Measurements from ENCODE around the gene FHIT. TPM values are rescaled to one million over a fixed set of nuclear protein-coding genes. Genes with fewer than 3 reads are reported as not detected.

Gene FHIT
- total RNA-seq, 2 experiments from 2014 or later, result 7.6 to 7.9 TPM

DNA sequence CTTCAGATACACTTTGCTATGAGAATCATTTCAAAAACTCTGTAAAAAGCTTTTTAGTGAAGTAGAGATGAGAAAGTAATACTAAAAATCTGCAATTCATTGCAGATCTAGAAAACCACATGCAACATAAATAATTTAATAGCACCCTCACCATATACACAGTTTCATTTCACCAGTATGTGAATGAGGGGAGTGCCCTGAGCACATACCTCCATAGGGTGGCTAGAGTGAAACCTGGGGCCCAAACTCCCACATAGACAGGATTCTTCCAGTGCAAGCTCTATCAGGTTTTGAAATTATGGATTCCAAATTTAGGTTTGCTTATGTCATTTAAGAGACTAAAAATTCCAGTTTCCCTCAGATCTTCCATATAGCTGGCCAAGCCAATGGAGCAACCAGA, 1228.1 kb downstream of the FHIT start:
- CTCF ChIA-PET, result interaction anchor here (1.2 kb wide), 1 partner anchor 36 kb away, joined by 3 read pairs; no protein-coding TSS in a partner anchor
- Mint-ChIP-seq H3K36me3 (ENCODE audit: low read depth) (peaks cover 6% of the 10 kb centered on the region), H3K4me1 (ENCODE audit: low read depth) (peaks cover 36% of the 10 kb centered on the region), H3K27me3 (no peaks in the 10 kb centered on the region), H3K27ac (no peak overlapping the region), H3K4me3 (no peak overlapping the region), H3K9me3 (peaks cover 10% of the 10 kb centered on the region)
- DNase-seq, result no peak
- TF ChIP-seq, protein P1, sequence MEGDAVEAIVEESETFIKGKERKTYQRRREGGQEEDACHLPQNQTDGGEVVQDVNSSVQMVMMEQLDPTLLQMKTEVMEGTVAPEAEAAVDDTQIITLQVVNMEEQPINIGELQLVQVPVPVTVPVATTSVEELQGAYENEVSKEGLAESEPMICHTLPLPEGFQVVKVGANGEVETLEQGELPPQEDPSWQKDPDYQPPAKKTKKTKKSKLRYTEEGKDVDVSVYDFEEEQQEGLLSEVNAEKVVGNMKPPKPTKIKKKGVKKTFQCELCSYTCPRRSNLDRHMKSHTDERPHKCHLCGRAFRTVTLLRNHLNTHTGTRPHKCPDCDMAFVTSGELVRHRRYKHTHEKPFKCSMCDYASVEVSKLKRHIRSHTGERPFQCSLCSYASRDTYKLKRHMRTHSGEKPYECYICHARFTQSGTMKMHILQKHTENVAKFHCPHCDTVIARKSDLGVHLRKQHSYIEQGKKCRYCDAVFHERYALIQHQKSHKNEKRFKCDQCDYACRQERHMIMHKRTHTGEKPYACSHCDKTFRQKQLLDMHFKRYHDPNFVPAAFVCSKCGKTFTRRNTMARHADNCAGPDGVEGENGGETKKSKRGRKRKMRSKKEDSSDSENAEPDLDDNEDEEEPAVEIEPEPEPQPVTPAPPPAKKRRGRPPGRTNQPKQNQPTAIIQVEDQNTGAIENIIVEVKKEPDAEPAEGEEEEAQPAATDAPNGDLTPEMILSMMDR (IDR thresholded peaks at IDR 0.05), result no peak
- intact Hi-C loops (cut with micrococcal nuclease), result no loop called here
- POLR2A ChIA-PET, result no interaction called here
- ATAC-seq, result no peak

DNA sequence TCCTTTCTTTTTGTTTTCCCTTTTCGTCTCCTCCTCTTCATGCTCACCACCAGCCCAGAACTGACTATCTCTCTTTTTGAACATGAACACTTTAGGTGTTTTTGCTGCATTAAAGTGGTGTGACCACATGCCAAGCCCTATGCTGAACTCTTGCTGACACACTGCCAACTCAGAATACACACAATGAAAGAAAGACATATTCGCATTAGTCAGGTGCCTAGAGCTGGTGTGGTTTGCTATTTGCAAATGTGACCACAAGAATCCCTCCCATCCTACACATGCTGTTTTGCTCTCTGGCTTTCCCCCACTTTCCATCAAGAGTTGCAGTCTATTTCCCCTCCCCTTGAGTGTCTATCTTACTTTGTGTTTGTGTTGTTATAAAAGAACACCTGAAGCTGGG, 1233.6 kb downstream of the FHIT start:
- intact Hi-C loops (cut with micrococcal nuclease), result loop anchor here (10.0 kb wide), 1 partner anchor 233 kb away; no protein-coding TSS in a partner anchor
- DNase-seq (peak; percentile 80), ATAC-seq (peak; percentile 88)
- peak overlapping the region; percentile 94 for H3K27ac Mint-ChIP-seq
- no peak overlapping the region for H3K4me3 Mint-ChIP-seq
- H3K27me3 Mint-ChIP-seq, result no peaks in the 10 kb centered on the region
- H3K4me1 Mint-ChIP-seq (ENCODE audit: low read depth), result peaks cover 42% of the 10 kb centered on the region
- POLR2A ChIA-PET, result interaction anchor here (0.5 to 1.9 kb wide), 5 partner anchors 18 to 160 kb away, joined by 3 to 5 read pairs (median 4); no protein-coding TSS in a partner anchor
- TF ChIP-seq, protein P1 (IDR thresholded peaks at IDR 0.05), result no peak
- H3K36me3 Mint-ChIP-seq (ENCODE audit: low read depth), result peaks cover 18% of the 10 kb centered on the region
- H3K9me3 Mint-ChIP-seq, result peaks cover 24% of the 10 kb centered on the region
- CTCF ChIA-PET, result interaction anchor here (0.9 to 1.6 kb wide), 5 partner anchors 29 to 160 kb away, joined by 3 to 4 read pairs (median 3); no protein-coding TSS in a partner anchor

DNA sequence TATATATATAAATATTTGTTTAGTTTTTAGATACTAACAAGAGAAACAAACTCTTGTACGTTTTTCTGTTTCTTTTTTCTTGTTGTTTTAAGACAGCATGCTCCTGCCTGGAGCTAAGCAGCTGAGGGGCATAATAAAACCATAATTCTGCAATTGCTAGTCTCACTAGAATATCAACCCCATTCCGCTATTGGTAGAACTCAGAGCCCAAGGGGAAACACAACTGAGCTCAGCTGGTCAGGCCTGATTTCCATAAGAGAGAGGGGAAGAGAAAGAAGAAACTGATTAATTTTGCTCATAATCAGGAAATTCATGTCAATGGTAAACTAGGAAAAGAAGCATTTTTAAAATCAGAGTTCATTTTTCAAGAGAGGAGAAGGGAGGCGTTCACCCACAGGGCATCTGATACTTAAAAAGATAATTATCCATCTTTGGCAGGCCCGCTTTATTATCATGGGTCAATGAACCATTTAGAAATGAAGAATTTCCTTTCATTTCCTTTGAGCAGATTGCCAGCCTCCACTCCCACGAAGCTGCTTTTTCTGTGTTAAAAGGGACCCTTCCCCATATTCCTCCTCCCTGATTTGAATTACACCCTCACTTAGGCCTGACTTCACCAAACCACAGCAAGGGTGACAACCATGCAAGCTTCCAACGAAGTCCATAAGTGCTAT, 1236.1 kb downstream of the FHIT start:
- ChIA-PET CTCF (no interaction called here), POLR2A (no interaction called here)
- Mint-ChIP-seq H3K4me1 (ENCODE audit: low read depth) (peaks cover 64% of the 10 kb centered on the region), H3K27me3 (no peaks in the 10 kb centered on the region), H3K9me3 (peaks cover 27% of the 10 kb centered on the region), H3K4me3 (no peak overlapping the region), H3K36me3 (ENCODE audit: low read depth) (peaks cover 26% of the 10 kb centered on the region), H3K27ac (no peak overlapping the region)
- ATAC-seq, result no peak
- no peak for DNase-seq
- intact Hi-C loops (cut with micrococcal nuclease), result loop anchor here (10.0 kb wide), 1 partner anchor 230 kb away; no protein-coding TSS in a partner anchor
- TF ChIP-seq, protein P1 (IDR thresholded peaks at IDR 0.05), result no peak

DNA sequence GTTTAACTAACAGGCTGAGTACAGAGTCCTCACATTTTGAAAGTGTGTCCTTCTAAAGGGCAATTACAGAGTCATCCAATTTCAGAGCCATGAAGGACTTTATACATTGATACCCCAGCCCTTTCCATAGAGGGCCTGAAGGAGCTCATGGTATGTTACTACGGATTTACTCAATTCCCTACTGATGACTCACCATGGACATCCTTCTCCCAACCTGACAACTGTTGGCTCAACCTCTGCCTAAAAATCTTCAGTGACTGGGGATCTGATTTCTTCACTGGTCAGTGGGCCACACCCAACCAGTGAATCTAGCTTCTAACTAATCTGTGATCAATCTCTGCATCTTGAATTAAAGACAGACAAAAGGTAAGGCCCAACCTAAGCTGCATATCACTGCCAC, 1238.0 kb downstream of the FHIT start:
- Mint-ChIP-seq H3K27ac (peak overlapping the region; percentile 1), H3K9me3 (peaks cover 21% of the 10 kb centered on the region), H3K4me1 (ENCODE audit: low read depth) (peaks cover 78% of the 10 kb centered on the region), H3K4me3 (no peak overlapping the region), H3K27me3 (no peaks in the 10 kb centered on the region), H3K36me3 (ENCODE audit: low read depth) (peaks cover 22% of the 10 kb centered on the region)
- POLR2A ChIA-PET, result interaction anchor here (1.2 kb wide), 1 partner anchor 33 kb away, joined by 3 read pairs; no protein-coding TSS in a partner anchor
- intact Hi-C loops (cut with micrococcal nuclease), result loop anchor here (5.0 to 10.0 kb wide), 2 partner anchors 74 to 228 kb away; no protein-coding TSS in a partner anchor
- ATAC-seq (no peak), DNase-seq (no peak)
- TF ChIP-seq, protein P1 (IDR thresholded peaks at IDR 0.05), result no peak
- CTCF ChIA-PET, result interaction anchor here (0.6 kb wide), 1 partner anchor 33 kb away, joined by 3 read pairs; no protein-coding TSS in a partner anchor

DNA sequence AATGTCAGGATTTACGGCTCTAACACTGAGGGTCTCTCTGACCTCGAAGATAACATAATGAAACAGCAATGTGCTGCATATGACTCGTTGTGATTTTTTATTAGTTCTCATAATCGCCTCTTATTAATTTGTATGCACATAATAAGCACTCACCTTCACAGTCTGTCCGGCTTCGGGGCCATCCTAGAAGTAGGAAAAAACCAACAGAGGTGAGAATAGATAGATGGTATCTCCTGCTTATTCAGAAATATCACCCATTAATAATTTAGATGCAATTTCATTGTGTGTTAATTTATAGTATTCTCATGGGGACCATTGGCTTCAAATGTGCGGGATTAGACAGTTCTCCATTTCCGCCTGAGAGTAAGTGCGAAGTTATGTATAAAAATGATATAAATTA, 1240.0 kb downstream of the FHIT start:
- H3K27me3 Mint-ChIP-seq, result no peaks in the 10 kb centered on the region
- ATAC-seq, result no peak
- ChIA-PET CTCF (interaction anchor here (1.1 to 1.3 kb wide), 2 partner anchors 15 to 434 kb away, joined by 3 read pairs; no protein-coding TSS in a partner anchor), POLR2A (interaction anchor here (1.2 to 1.3 kb wide), 2 partner anchors 32 to 37 kb away, joined by 4 read pairs; no protein-coding TSS in a partner anchor)
- TF ChIP-seq, protein P1 (IDR thresholded peaks at IDR 0.05), result no peak
- no peak for DNase-seq
- peaks cover 17% of the 10 kb centered on the region for H3K36me3 Mint-ChIP-seq (ENCODE audit: low read depth)
- peaks cover 6% of the 10 kb centered on the region for H3K9me3 Mint-ChIP-seq
- H3K27ac Mint-ChIP-seq, result peak overlapping the region; percentile 93
- peak overlapping the region; percentile 59 for H3K4me3 Mint-ChIP-seq
- intact Hi-C loops (cut with micrococcal nuclease), result loop anchor here (5.0 to 10.0 kb wide), 2 partner anchors 76 to 226 kb away; no protein-coding TSS in a partner anchor
- peaks cover 75% of the 10 kb centered on the region for H3K4me1 Mint-ChIP-seq (ENCODE audit: low read depth)

Data from activated CD8-positive, alpha-beta T cell treated with anti-CD3 and anti-CD28 coated beads for 36 hours (primary cell).